IPS DF 6.9 (cell line): ENCODE results near the gene NKAIN2.
"Not testable (repeated sequence)": the region's sequence is repeated elsewhere in the genome, so short reads cannot be mapped to it uniquely, and the experiment has no call there.

Experiments used
- DNase-seq: peaks from one replicate; pipeline ENCODE4 v3.0.0-alpha.2; 2013; ENCODE audit warnings: low read depth, low spot score
- H3K27ac ChIP-seq: one replicate; pipeline ENCODE4 v1.5.1; 2013; ENCODE audit warnings: low read length, control low read depth
- H3K27me3 ChIP-seq: 2 replicates; pipeline ENCODE4 v1.6.1; 2013; ENCODE audit warnings: mild to moderate bottlenecking, low read length; ENCODE audit not compliant: control insufficient read depth, insufficient read depth
- H3K36me3 ChIP-seq: 2 replicates; pipeline ENCODE4 v1.6.1; 2013; ENCODE audit warnings: low read length; ENCODE audit not compliant: control insufficient read depth, insufficient read depth
- H3K4me1 ChIP-seq: 2 replicates; pipeline ENCODE4 v1.6.1; 2013; ENCODE audit warnings: low read length; ENCODE audit not compliant: control insufficient read depth, insufficient read depth
- H3K4me3 ChIP-seq: 2 replicates; pipeline ENCODE4 v1.5.1; 2013; ENCODE audit warnings: mild to moderate bottlenecking, low read length
- H3K9me3 ChIP-seq: 2 replicates; pipeline ENCODE4 v1.6.1; 2013; ENCODE audit warnings: low read length, inconsistent platforms; ENCODE audit not compliant: control insufficient read depth, insufficient read depth
- WGBS: extraction: QIAGEN DNeasy Blood & Tissue Kit; methylation state at CpG from one replicate; pipeline ENCODE4 v1.1.7; 2013; ENCODE audit warnings: mixed read lengths, missing lambda C conversion rate; ENCODE audit not compliant: insufficient read length, insufficient coverage; 5-methylcytosine and 5-hydroxymethylcytosine counted together

The NKAIN2 gene

DNA sequence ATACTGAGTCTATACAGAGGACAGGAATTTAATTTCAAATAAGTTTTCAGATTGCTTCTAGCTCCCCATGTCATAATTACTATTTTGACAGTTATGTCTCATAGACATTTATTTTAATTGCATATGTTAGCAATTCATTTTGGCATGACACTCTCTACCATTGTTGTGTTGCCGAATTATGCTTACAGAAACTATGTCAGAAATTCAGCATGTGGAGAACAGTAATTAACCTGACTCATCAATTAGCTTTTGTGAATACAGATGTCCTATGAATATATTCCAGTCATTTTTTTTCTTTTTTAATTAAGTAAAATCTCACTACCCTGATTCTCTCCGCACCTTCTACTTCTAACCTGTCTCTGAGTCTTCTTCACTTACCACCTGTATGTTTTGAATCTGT, 105.1 kb downstream of the NKAIN2 start:
- WGBS = no CpG with 5 or more reads among the region's 2 CpGs
- Histone ChIP-seq H3K4me1 (no peaks in the 10 kb centered on the region), H3K4me3 (no peak overlapping the region), H3K27me3 (no peaks in the 10 kb centered on the region), H3K27ac (no peak overlapping the region), H3K36me3 (no peaks in the 10 kb centered on the region), H3K9me3 (no peaks in the 10 kb centered on the region)
- DNase-seq = no peak

DNA sequence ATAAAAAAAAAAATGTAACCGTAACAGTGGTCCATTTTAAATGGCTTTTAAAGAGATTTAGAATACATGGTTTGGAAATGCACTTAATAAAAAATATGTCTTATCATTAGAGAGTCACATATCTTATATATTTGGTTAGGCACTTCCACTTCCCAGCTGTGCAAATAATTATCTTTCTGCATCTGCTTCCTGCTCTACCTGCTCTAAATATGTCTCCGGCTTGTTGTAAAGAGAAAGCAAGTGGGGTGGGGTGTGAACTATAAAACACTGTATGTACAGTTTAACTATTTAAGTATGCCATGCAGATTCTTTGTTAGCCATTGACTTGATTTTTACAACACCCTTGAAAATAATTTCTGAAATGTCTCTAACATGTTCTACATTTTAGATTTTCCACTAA, 106.3 kb downstream of the NKAIN2 start:
- H3K27me3 ChIP-seq = peaks cover 6% of the 10 kb centered on the region; the same call in 1 of the 2 replicates
- H3K9me3 ChIP-seq = no peaks in the 10 kb centered on the region
- no CpG with 5 or more reads among the region's 2 CpGs for WGBS
- H3K4me3 ChIP-seq = no peak overlapping the region
- no peaks in the 10 kb centered on the region for H3K36me3 ChIP-seq
- no peak for DNase-seq
- H3K27ac ChIP-seq = no peak overlapping the region
- no peaks in the 10 kb centered on the region for H3K4me1 ChIP-seq

DNA sequence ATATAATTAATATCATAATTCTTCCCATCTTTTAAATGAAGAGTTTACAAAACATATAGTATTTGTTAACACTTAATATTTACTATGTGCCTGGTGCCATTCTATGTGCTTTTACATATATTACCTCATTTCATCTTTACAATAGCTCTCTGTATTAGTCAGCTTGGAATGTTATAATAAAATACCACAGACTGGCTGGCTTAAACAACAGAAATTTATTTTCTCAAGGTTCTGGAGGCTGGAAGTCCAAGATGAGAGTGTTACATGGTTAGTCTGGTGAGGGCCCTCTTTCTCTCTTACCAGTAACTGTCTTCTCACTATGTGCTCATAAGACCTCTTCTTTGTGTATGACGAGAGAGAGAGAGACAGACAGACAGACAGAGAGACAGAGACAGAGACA, 110.2 kb downstream of the NKAIN2 start:
- no CpG with 5 or more reads among the region's 1 CpG for WGBS
- DNase-seq = no peak
- Histone ChIP-seq H3K27me3 (peaks cover 11% of the 10 kb centered on the region; the same call in 1 of the 2 replicates), H3K4me1 (no peaks in the 10 kb centered on the region), H3K9me3 (no peaks in the 10 kb centered on the region), H3K4me3 (no peak overlapping the region), H3K27ac (no peak overlapping the region), H3K36me3 (no peaks in the 10 kb centered on the region)

DNA sequence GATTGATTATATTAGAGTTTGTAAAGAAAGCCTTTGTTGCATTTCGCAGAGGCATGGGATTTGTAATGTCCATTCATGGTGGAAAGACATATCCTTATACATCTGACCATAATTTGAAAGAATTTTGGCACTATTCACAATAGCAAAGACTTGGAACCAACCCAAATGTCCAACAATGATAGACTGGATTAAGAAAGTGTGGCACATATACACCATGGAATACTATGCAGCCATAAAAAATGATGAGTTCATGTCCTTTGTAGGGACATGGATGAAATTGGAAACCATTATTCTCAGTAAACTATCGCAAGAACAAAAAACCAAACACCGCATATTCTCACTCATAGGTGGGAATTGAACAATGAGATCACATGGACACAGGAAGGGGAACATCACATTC, 119.7 kb downstream of the NKAIN2 start:
- H3K36me3 ChIP-seq, H3K27ac ChIP-seq, H3K4me3 ChIP-seq, H3K4me1 ChIP-seq, H3K27me3 ChIP-seq, DNase-seq, H3K9me3 ChIP-seq: not testable (repeated sequence)
- whole genome bisulfite sequencing = no CpG with 5 or more reads among the region's 3 CpGs

GRCh38 chr6:123925350-123925749, 121.7 kb downstream of the NKAIN2 start:
- DNase-seq = no peak
- Histone ChIP-seq H3K36me3 (no peaks in the 10 kb centered on the region), H3K4me1 (no peaks in the 10 kb centered on the region), H3K4me3 (no peak overlapping the region), H3K27me3 (no peaks in the 10 kb centered on the region), H3K27ac (no peak overlapping the region), H3K9me3 (no peaks in the 10 kb centered on the region)
- WGBS = no CpG with 5 or more reads among the region's 1 CpG

DNA sequence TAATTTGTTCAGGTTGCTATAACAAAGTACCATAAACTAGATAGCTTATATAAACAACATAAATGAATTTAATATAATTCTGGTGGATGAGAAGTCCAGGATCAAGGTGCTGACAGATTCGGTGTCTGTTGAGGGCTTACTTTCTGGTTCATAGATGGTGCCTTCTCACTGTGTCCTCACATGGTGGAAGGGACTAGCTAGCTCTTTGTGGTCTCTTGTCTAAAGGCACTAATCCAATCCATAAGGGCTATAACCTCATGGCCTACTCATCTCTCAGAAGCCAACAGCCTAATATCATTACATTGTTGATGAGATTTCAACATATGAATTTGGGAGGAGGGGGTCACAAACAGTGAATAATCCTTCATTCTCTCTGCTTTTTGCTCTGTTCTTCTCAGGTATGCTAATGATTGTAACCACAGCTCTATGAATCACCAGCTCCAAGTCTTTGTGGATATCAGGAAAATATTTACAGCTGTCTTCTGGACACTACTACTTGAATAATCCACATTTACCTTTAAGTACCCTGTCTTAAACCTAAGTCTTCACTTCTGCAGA, 122.3 kb downstream of the NKAIN2 start:
- DNase-seq = no peak
- Histone ChIP-seq H3K27me3 (no peaks in the 10 kb centered on the region), H3K27ac (no peak overlapping the region), H3K9me3 (no peaks in the 10 kb centered on the region), H3K36me3 (no peaks in the 10 kb centered on the region), H3K4me1 (no peaks in the 10 kb centered on the region), H3K4me3 (no peak overlapping the region)
- WGBS = no CpG with 5 or more reads among the region's 1 CpG

DNA sequence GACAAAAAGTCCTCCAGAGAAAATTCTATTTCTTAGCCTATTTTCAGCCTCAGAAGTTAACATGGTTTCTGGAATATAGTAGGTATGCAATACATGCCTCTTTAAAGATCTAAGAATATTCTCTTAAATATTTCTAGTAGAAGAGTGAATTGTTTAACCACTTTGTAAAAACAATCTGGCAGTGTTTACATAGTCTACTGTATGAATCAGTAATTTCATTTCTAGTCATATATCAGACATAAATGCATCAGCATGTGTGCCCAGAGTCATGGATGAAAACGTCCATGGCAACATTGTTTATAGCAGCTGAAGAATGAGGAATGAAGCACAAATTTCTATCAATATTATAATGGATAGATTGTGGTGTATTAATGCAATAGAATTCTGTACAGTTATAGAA, 124.9 kb downstream of the NKAIN2 start:
- DNase-seq = no peak
- Histone ChIP-seq H3K36me3 (no peaks in the 10 kb centered on the region), H3K9me3 (no peaks in the 10 kb centered on the region), H3K4me1 (no peaks in the 10 kb centered on the region), H3K27ac (no peak overlapping the region), H3K4me3 (no peak overlapping the region), H3K27me3 (no peaks in the 10 kb centered on the region)
- WGBS = no CpG with 5 or more reads among the region's 1 CpG

- no peaks in the 10 kb centered on the region for H3K27me3 ChIP-seq
- no peak overlapping the region for H3K4me3 ChIP-seq
- H3K9me3 ChIP-seq = no peaks in the 10 kb centered on the region
- DNase-seq = no peak
- no peaks in the 10 kb centered on the region for H3K4me1 ChIP-seq
- H3K36me3 ChIP-seq = no peaks in the 10 kb centered on the region
- no peak overlapping the region for H3K27ac ChIP-seq
- WGBS = 100% methylated on average over 1 of the region's 3 CpGs
These were observed 128.3 kb downstream of the NKAIN2 start for GRCh38 chr6:123931928-123932327.

- no CpG with 5 or more reads among the region's 3 CpGs for WGBS
- H3K27me3 ChIP-seq = no peaks in the 10 kb centered on the region
- no peak overlapping the region for H3K4me3 ChIP-seq
- H3K9me3 ChIP-seq = no peaks in the 10 kb centered on the region
- H3K27ac ChIP-seq = no peak overlapping the region
- H3K4me1 ChIP-seq = no peaks in the 10 kb centered on the region
- DNase-seq = no peak
- no peaks in the 10 kb centered on the region for H3K36me3 ChIP-seq
These were observed 136.9 kb downstream of the NKAIN2 start for GRCh38 chr6:123940551-123940950.

GRCh38 chr6:123941855-123942254, 138.2 kb downstream of the NKAIN2 start:
- Histone ChIP-seq H3K4me3 (no peak overlapping the region), H3K4me1 (no peaks in the 10 kb centered on the region), H3K27ac (no peak overlapping the region), H3K27me3 (no peaks in the 10 kb centered on the region), H3K36me3 (no peaks in the 10 kb centered on the region), H3K9me3 (no peaks in the 10 kb centered on the region)
- DNase-seq = no peak
- WGBS = no CpG with 5 or more reads among the region's 1 CpG

DNA sequence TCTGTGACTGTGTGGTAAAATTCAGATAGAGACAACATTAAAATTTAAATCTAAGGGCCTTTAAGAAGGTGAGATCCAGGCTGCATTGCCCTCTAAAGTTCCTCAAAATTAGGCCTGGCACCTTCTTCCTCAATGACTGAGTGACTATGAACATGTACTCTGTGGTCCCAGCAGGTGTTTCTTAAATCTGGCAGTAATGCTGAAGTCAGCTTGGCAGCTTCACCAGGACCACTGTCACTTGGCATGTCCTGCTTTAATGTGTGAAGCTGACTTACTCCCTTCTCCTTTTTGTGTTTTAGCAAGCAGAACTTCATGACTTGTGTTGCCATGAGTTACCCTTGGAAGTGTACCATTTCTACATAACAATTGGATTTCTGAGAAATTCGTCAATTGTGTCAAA, 141.7 kb downstream of the NKAIN2 start:
- H3K27ac ChIP-seq = no peak overlapping the region
- H3K27me3 ChIP-seq = no peaks in the 10 kb centered on the region
- H3K36me3 ChIP-seq = no peaks in the 10 kb centered on the region
- no CpG with 5 or more reads among the region's 1 CpG for WGBS
- no peak for DNase-seq
- H3K4me1 ChIP-seq = no peaks in the 10 kb centered on the region
- no peaks in the 10 kb centered on the region for H3K9me3 ChIP-seq
- no peak overlapping the region for H3K4me3 ChIP-seq
